Activated CD4-positive, alpha-beta T cell treated with anti-CD3 and anti-CD28 coated beads for 24 hours (primary cell): ENCODE measurements around the gene TOR1AIP1.

ENCODE experiments used
- DNase-seq, 2 donors: peaks; one replicate each; pipeline ENCODE4 v3.0.0-alpha.2; 2020; ENCODE audit warnings: low read depth in 2 of 2

Gene TOR1AIP1

DNA sequence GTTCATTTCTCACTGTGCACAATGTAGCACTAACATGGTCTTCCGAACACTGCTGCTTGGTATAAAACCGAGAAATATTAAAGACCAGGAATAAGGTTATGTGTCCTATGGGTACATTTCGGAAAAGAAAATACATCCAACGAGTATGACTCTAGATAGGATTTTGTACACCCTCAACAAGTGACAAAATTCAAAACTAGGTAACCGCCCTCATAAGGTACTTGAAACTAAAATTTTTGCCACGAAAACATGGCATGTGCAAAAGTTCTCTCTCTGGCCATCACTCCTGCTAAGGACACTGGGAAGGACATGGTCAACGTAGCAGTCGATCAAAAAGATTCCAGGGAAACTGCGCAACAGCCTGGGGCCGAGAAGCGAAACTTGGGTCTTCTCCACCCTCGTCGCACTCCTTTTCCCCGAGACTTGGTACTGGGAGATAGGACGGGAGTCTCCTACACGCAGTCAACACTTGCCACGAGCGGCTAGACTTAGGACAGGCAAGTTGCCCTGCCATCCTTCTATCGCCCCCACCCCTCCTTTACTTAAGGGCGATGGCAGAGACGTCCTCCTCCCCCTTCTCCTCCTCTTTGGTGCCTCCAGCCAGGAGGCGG is 338 bp upstream of the TOR1AIP1 start:
- peak in 1 of 2 donors; percentile 2 for DNase-seq

DNA sequence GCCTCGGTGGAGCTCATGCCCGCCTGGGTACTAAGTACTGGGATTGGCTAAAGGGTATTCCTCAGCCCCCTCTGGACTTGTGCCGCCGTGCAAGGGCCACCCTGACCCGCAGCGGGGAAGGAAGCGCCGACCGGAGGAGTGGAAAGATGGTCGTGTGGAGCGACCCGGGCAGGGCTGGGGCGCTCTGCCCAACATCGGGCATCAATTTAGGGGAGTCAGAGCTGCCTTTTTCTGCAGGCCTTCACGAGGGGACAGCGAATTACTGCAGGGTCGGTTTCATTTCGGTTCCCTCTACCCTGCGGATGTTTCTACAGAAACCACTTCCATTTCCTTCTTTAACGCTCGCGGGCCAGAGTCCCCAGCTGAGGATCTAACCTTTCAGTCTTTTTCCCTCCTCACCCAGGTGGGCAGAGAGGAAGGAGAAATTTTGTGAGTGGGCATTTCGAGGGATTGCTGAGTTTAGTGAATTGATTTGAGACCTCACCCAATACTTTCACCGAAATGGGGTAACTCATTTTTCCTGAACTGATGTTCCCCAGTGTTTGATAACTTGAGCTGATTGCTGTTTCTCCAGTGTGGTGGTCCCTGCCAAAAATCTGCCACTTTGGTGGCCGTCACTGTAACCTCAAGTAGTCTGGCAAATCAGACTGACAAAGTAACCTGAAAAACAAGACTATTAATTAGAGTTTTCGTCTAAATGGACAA is 1.1 kb downstream of the TOR1AIP1 start:
- DNase-seq, result no peak

DNA sequence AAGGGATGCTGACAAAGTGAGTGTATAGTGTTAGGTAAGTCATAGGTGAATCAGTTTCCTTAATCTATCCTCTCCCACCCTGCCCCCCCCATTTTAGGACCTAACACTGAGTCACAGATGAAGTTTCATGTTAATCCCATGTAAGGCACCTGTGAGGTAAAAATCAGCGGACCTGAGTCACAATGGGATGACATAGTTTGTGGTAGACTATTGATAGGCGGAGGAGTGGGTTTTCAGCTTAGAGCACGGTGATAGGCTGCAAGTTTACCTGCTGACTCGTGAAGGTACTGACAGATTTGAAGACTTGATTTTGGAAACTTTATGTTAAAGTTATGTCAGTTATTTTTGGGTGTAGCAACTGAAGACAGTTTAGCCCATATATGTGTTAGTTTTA is 1.7 kb downstream of the TOR1AIP1 start:
- peak; percentile 12 to 45 for DNase-seq

GRCh38 chr1:179888071-179888470 is 6.0 kb downstream of the TOR1AIP1 start:
- no peak for DNase-seq

- DNase-seq, result no peak
Observed at GRCh38 chr1:179889589-179889988, 7.5 kb downstream of the TOR1AIP1 start.

DNA sequence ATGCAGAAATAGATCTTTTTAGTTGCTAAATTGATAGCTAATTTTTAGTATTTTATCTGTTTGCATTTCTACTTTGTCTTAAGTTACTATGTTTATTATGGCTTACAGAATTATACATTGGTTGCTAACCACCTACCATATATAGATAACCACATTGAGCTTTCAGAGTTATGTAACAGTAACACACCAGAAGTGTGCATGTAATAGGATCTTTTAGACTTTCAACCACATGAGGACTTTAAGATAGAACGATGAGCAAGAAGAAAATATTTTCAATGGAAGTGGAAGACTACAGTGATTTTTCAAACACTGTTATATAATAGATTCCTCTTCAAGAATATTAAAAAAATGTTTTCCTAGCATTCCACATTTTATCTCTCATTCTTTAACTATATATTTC is 28.8 kb downstream of the TOR1AIP1 start:
- DNase-seq, result no peak

DNA sequence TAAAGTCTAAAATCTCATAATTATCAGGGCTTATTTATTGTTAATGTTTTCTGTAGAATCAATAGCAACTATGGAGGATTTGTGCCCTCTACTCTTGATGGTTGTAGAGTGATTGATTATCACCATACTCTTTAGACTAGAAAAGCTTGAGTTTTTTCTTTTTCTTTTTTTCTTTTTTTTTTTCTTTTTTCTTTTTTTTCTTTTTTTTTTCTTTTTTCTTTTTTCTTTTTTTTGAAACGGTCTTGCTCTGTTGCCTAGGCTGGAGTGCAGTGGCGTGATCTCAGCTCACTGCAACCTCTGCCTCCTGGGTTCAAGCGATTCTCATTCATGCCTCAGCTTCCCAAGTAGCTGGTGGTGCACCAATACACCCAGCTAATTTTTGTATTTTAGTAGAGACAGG is 29.7 kb downstream of the TOR1AIP1 start:
- DNase-seq, result no peak

GRCh38 chr1:179917601-179918429 is 35.7 kb downstream of the TOR1AIP1 start:
- DNase-seq, result no peak

- DNase-seq, result no peak
Observed at GRCh38 chr1:179921472-179921871, 39.4 kb downstream of the TOR1AIP1 start.

DNA sequence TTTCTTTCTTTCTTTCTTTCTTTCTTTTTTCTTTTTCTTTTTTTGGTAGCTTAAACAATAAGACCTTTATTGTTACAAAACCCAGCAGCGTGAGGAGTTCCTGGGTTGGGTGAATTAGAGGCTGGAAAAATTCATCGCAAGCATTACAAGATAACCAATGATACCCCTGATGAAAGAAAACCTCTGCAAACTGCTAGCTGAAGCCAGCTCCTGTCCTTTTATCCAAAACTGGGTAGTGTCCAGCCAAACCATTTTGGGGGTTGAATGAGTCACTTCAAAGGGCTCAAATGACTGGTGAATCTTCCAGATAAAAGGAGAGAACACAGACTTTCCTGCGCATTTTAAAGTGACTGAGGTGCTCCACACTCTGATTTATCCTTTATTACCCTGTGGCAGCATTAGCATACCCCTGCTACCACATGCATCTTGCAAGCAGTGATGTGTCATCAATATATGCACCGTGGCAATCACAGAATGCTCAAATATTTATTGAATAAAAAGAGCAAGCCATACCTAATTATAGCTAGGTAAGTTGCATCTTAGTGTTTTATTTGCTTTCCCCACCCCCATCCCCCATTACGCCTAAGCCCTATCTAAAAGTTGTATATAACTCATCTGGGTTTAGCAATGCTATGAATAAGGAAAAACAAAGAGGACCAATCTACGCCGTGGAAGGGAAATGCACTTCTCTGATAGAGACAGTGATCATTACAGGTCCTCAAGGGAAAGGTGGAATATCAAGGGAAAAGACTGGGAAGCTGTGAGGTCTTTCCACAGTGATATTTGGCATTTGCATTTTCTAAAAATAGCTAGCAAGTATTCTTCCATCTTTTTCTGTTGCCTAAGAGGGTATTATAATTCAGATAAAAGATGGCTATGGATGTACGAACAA is 40.1 kb downstream of the TOR1AIP1 start:
- DNase-seq, result no peak

- no peak for DNase-seq
Observed at GRCh38 chr1:179923029-179923428, 40.9 kb downstream of the TOR1AIP1 start.

- DNase-seq, result no peak
Observed at GRCh38 chr1:179924268-179924667, 42.2 kb downstream of the TOR1AIP1 start.

DNA sequence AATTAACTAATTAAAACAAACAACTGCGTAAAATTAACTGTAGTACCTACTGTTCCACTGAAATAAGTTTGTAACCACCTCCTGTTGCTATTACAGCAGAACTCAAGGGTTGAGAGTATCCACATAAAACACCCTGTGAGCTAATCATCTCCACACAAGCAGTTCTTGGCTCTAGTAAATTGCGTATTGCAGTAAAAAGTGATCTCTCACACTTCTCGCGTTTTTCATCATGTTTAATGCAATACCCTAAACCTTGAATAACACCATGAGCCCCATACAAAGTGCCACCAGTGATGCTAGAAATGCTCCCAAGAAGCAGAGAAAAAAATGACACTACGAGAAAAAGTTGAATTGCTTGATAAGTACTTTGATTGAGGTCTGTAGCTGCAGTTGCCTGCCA is 43.2 kb downstream of the TOR1AIP1 start:
- no peak for DNase-seq

DNA sequence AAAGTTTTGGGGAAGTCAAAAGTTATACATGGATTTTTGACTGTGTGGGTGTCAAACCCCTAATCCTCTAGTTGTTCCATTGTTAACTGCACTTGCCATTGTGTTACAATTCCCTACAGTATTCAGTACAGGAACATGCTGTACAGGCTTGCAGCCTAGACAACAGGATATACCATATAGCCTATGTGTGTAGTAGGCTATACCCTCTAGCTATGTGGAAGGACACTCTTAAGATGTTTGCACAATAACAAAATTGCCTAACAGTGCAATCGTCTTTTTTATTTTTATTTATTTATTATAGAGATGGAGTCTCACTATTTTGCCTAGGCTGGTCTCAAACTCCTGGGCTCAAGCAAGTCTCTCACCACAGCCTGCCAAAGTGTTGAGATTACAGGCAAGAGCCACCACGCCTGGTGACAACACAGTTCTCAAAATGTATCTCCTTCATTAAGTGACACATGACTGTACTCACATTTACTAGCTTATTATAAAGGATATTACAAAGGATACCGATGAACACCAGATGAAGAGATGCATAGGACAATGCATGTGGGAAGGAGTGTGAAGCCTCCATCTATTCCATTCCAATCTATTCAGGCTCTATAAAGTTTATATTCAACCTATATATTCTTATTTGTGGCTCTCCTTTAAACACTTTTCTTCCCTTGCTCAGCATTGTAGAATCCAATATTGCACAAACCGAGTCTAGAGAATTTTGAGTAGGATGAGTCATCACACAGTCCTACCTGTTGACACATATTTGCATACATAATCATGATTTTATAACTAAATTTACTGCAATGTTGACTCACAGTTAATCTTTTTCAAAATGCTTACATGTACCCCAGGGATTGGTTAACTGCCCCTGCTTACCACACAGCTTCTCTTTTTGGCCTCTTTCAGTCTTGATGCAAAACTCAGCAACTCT is 44.1 kb downstream of the TOR1AIP1 start:
- DNase-seq, result no peak

DNA sequence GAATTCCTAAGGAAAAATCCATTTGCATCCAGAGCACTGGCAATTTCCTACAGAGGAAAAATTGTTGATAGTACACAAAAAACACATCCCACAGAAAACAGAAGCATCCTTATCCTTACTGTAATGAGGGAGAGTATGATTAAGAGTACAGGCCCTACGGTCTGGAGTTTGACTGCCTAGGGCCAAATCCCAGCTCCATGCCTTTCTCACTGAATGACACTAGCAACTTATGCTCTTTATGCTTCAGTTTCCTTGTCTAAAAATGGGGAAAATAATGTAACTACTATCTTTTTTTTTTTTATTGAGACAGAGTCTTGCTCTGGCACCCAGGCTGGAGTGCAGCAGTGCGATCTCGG is 44.7 kb downstream of the TOR1AIP1 start:
- DNase-seq, result no peak

GRCh38 chr1:179929955-179930798 is 48.1 kb downstream of the TOR1AIP1 start:
- no peak for DNase-seq

- no peak for DNase-seq
Observed at GRCh38 chr1:179930867-179931266, 48.8 kb downstream of the TOR1AIP1 start.

- no peak for DNase-seq
Observed at GRCh38 chr1:179933219-179933618, 51.1 kb downstream of the TOR1AIP1 start.

GRCh38 chr1:179935909-179936496 is 53.9 kb downstream of the TOR1AIP1 start:
- DNase-seq, result no peak
